Measurements from ENCODE around the gene ARFGAP3.
A peak's percentile ranks its signal among the peaks of the same experiment; 100 is the strongest.

ARFGAP3 gene

DNA sequence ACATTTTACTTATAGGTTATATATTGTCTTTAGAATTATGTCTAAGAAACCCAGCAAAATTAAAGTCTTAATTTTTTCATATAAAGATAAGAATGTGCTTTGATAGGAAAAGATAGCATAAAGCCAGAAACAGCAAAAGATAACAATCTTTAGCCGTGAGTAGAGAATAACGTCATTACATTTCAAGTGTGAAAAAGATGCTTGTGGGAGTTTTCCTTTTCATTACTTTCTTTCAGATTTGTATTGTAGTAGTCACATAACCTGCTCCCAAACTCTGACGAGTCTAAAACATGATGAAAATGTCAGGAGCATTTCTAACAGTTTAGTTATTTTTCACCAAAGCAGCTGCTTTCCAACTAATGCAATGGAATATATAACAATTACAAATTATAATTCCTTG is 31.3 kb downstream of the ARFGAP3 start:
- no peak for ATAC-seq
- Mint-ChIP-seq H3K27me3 (no peaks in the 10 kb centered on the region), H3K27ac (no peak overlapping the region), H3K4me1 (peaks cover 6% of the 10 kb centered on the region), H3K4me3 (no peak overlapping the region), H3K9me3 (no peaks in the 10 kb centered on the region)
- no peak for DNase-seq

DNA sequence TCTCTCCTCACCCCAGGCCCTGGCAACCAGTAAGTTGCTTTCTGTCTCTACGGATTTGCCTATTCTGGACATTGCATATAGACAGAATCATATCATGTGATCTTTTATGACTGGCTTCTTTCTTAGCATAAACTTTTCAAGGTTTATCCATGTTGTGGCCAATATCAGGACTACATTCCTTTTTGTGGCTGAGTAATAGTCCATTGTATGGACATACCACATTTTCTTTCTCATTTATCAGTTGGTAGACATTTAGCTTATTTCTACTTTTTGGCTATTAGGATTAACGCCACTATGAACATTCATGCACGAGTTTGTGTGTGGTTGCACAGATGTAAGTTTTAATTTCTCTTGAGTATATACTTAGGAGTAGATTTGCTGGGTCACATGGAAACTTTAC is 35.7 kb downstream of the ARFGAP3 start:
- H3K27ac Mint-ChIP-seq, result no peak overlapping the region
- ATAC-seq (no peak), DNase-seq (no peak)
- H3K4me1 Mint-ChIP-seq, result no peaks in the 10 kb centered on the region
- H3K4me3 Mint-ChIP-seq, result no peak overlapping the region
- H3K9me3 Mint-ChIP-seq, result no peaks in the 10 kb centered on the region
- no peaks in the 10 kb centered on the region for H3K27me3 Mint-ChIP-seq

- no peaks in the 10 kb centered on the region for H3K27me3 Mint-ChIP-seq
- no peak overlapping the region for H3K4me3 Mint-ChIP-seq
- H3K27ac Mint-ChIP-seq, result no peak overlapping the region
- ATAC-seq (no peak), DNase-seq (no peak)
- no peaks in the 10 kb centered on the region for H3K4me1 Mint-ChIP-seq
- no peaks in the 10 kb centered on the region for H3K9me3 Mint-ChIP-seq
These were observed 36.9 kb downstream of the ARFGAP3 start for GRCh38 chr22:42820045-42820763.

GRCh38 chr22:42819412-42820044 is 37.5 kb downstream of the ARFGAP3 start:
- Mint-ChIP-seq H3K27me3 (no peaks in the 10 kb centered on the region), H3K27ac (no peak overlapping the region), H3K4me1 (no peaks in the 10 kb centered on the region), H3K9me3 (no peaks in the 10 kb centered on the region), H3K4me3 (no peak overlapping the region)
- DNase-seq (no peak), ATAC-seq (no peak)

GRCh38 chr22:42817556-42817955 is 39.5 kb downstream of the ARFGAP3 start:
- Mint-ChIP-seq H3K4me3 (no peak overlapping the region), H3K4me1 (no peaks in the 10 kb centered on the region), H3K9me3 (no peaks in the 10 kb centered on the region), H3K27me3 (no peaks in the 10 kb centered on the region), H3K27ac (no peak overlapping the region)
- no peak for DNase-seq
- no peak for ATAC-seq

DNA sequence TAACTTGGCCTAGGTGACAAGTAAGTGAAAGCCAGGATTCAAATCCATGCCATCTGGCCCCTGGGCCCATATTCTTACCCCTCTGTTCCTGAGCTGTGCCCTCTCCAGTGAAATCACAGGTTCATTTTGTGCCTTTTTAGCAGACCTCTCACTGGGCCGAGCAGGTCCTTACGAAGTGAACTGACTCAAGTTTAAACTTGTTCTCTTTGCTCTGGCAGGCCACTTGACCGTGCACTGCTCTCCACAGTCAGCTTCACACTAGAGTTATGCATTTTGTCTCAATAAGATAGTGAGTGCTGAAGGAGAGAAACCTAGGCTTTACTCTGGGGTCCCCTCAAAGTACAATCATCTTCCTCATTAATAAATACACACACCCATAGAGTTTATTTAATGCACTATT is 40.7 kb downstream of the ARFGAP3 start:
- no peak overlapping the region for H3K27ac Mint-ChIP-seq
- no peak overlapping the region for H3K4me3 Mint-ChIP-seq
- no peak for ATAC-seq

DNA sequence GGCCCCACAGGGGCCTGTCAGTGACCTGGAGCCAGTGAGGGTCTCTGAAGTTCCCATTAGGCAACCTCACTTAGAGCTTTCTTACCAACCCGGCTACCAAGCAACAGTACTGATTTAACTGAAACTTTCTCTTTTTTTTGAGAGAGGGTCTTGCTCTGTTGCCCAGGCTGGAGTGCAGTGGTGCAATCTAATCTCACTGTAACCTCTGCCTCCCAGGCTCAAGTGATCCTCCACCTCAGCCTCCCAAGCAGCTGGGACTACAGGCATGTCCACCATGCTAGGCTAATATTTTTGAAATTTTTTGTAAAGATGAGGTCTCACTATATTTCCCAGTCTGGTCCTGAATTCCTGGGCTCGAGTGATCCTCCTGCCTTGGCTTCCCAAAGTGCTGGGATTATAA is 42.5 kb downstream of the ARFGAP3 start:
- ATAC-seq (no peak), DNase-seq (no peak)
- Mint-ChIP-seq H3K27me3 (no peaks in the 10 kb centered on the region), H3K4me1 (no peaks in the 10 kb centered on the region), H3K27ac (no peak overlapping the region), H3K4me3 (no peak overlapping the region), H3K9me3 (no peaks in the 10 kb centered on the region)

More for the DNA sequence above, 40.7 kb downstream of the ARFGAP3 start:
- H3K4me1 Mint-ChIP-seq, result no peaks in the 10 kb centered on the region
- no peaks in the 10 kb centered on the region for H3K9me3 Mint-ChIP-seq
- no peak for DNase-seq
- H3K27me3 Mint-ChIP-seq, result no peaks in the 10 kb centered on the region

DNA sequence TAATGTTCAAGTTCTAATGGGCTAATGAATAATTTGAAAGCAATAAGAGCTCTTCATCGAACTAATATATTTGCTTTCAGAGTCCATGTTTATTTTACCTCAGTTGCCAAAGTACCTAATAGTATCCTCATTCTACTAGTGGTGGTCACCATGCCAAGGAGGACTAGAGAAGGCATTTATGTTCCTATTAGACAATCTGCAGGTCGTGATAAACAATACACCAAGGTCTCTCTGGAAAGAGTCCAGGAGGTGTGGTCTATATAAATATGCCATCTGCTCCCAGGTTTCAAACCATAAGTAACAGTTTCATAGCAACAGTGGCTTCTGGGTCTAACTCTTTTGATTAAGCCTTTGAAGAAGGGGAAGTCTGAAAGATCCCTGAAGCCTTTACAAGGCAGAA is 42.9 kb downstream of the ARFGAP3 start:
- no peaks in the 10 kb centered on the region for H3K27me3 Mint-ChIP-seq
- no peaks in the 10 kb centered on the region for H3K4me1 Mint-ChIP-seq
- no peak overlapping the region for H3K27ac Mint-ChIP-seq
- H3K4me3 Mint-ChIP-seq, result no peak overlapping the region
- DNase-seq (no peak), ATAC-seq (no peak)
- H3K9me3 Mint-ChIP-seq, result no peaks in the 10 kb centered on the region

GRCh38 chr22:42813501-42813900 is 43.6 kb downstream of the ARFGAP3 start:
- DNase-seq, result no peak
- Mint-ChIP-seq H3K4me3 (no peak overlapping the region), H3K27ac (no peak overlapping the region), H3K27me3 (no peaks in the 10 kb centered on the region), H3K9me3 (no peaks in the 10 kb centered on the region), H3K4me1 (no peaks in the 10 kb centered on the region)
- no peak for ATAC-seq

DNA sequence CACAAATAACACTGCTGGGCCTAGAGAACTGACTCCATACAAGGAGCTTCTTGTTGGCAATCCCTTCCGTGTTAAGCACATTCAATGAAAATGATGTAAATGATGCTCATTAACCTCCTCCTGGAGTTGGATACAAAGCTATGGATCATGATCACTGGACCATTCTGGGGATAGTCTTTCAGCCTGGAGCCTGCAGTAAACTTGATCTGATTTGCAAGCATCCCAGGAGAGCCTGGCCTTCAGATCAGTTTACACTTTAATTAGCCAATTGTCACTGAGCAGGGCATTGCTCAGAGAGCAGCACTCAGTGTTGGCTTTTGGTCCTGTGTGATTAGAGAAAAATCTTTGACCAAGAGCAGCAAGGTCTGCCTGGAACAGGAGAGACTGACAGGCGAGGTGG is 45.6 kb downstream of the ARFGAP3 start:
- no peak for DNase-seq
- Mint-ChIP-seq H3K4me1 (no peaks in the 10 kb centered on the region), H3K9me3 (no peaks in the 10 kb centered on the region), H3K27me3 (no peaks in the 10 kb centered on the region), H3K27ac (no peak overlapping the region), H3K4me3 (no peak overlapping the region)
- no peak for ATAC-seq

- DNase-seq (no peak), ATAC-seq (no peak)
- Mint-ChIP-seq H3K27me3 (no peaks in the 10 kb centered on the region), H3K4me1 (no peaks in the 10 kb centered on the region), H3K9me3 (no peaks in the 10 kb centered on the region), H3K4me3 (no peak overlapping the region), H3K27ac (no peak overlapping the region)
These were observed 48.6 kb downstream of the ARFGAP3 start for GRCh38 chr22:42808521-42808920.

DNA sequence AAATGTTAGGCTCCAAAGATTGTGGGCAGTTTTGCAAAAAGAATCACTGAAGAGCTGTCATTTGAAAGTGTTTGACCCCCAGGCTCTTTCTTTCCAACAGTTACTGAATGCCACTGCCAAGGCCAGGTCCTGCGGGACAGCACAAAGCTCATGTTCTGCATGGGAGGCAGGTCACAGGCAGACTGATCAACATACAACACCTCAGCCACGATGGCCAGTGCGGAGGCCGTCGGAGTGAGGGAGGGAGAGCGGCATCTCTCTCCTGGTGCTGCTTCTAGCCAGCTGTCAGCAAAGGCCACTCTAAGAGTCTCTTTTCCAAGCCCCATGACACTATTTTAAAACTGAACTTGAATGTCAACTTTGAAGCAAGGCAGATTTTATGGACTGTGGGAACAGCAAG is 49.9 kb downstream of the ARFGAP3 start:
- DNase-seq (no peak), ATAC-seq (no peak)
- no peak overlapping the region for H3K27ac Mint-ChIP-seq
- no peaks in the 10 kb centered on the region for H3K4me1 Mint-ChIP-seq
- H3K9me3 Mint-ChIP-seq, result no peaks in the 10 kb centered on the region
- no peaks in the 10 kb centered on the region for H3K27me3 Mint-ChIP-seq
- no peak overlapping the region for H3K4me3 Mint-ChIP-seq

- no peak for DNase-seq
- Mint-ChIP-seq H3K27ac (peak overlapping the region in 1 of 2 donors; percentile 63), H3K4me3 (no peak overlapping the region), H3K27me3 (no peaks in the 10 kb centered on the region), H3K9me3 (no peaks in the 10 kb centered on the region), H3K4me1 (no peaks in the 10 kb centered on the region)
- no peak for ATAC-seq
These were observed 50.9 kb downstream of the ARFGAP3 start for GRCh38 chr22:42805998-42806830.

DNA sequence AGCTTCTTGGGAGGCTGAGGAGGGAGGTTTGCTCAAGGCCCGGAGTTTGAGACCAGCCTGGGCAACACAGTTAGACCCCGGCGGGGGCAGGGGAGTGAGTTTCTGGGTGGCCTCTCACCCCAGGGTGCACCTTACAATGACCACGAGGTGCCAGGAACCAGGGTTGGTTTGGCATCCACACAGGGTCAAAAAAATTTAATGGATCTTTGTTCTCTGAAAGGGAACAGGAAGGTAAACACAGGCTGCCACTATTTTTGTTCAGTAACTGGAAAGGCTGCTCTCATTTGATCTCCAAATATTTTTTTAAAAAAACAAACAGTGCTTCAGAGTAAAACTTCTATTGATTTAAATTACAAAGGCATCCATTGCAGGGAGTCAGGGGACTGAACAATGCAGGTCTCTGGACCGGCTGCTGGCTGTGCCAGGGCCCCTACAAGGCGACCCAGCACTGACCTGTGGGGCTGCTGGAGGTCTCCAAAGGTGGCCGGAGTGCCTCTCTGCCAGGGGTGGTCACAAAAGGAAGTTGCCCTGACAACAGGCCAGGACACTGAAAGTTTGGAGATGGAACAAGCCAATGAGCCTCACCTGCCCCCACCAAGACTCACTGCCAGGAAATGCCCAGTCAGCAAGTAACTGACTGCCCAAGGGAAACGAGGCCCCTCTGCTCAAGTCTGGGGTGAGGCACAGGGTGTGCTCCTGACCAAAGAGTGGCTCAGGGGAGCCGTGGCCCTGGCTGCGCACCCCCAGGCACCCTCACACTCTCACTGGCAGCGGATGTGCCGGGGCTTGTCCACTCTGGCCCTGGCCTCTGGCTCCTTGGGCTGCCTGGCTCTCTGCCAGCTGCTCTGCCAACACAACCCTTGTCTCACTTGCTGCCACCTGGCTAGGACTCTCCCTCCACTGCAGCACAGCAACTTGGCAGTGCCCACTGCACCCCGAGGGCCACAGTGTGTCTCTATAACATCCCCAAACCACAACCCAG is 51.8 kb downstream of the ARFGAP3 start:
- Mint-ChIP-seq H3K9me3 (no peaks in the 10 kb centered on the region), H3K4me3 (no peak overlapping the region), H3K27me3 (no peaks in the 10 kb centered on the region), H3K27ac (peak overlapping the region in 1 of 2 donors; percentile 42), H3K4me1 (no peaks in the 10 kb centered on the region)
- ATAC-seq (no peak), DNase-seq (no peak)

DNA sequence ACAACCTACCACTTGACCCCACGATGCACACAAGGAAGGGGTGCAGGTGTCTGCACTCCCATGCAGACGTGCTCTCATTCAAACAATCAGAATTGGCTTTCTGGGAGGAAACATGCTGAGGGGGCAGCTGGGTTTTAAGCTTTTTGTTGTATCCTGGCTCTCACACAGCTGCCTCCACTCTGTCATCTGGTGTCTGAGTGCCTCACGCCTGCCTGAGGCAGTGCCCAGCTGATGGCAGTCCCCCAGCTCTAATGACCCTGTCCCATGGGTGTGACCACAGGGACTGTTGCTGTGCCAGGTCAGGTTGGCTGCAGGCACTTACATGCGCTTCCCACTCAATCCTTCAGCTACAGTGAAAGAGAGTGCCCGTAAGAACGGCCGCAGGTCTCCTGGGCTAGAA is 53.7 kb downstream of the ARFGAP3 start:
- Mint-ChIP-seq H3K27me3 (no peaks in the 10 kb centered on the region), H3K9me3 (no peaks in the 10 kb centered on the region), H3K4me1 (no peaks in the 10 kb centered on the region), H3K27ac (no peak overlapping the region), H3K4me3 (no peak overlapping the region)
- ATAC-seq (no peak), DNase-seq (no peak)

All from stimulated activated naive CD8-positive, alpha-beta T cell treated with anti-CD3 and anti-CD28 coated beads, Interleukin-15, amount 100 ng/mL, for 72 hours (primary cell).